NCI-H524 (cell line): ENCODE data around the gene C10orf67.
"Not testable (repeated sequence)": the region's sequence is repeated elsewhere in the genome, so short reads cannot be mapped to it uniquely, and the experiment has no call there.

Experiments used
- DNase-seq, 2 experiments: peaks; one replicate each; lab custom pipeline; 2025; lab: John Stamatoyannopoulos, UW

C10orf67 gene

GRCh38 chr10:23263441-23264164 is 81.0 kb downstream of the C10orf67 start:
- no peak for DNase-seq

DNA sequence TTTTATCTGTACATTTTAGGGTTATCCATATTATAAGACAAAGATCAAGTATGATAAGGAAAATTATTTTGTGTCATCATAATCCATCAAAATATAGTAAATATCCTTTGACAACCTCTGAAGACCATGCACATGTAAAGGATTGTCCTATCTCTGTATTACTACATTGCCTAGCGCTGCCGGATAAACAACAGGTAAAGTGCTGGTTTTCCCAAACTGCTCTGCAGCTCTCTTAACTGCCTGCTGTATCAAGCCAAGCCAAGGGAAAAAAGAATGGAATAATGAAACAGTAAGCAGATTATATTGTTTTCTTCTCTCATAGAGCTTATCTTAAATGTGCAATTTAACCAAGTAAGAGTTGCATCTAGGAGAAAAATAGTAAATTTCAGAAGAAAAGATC is 81.7 kb downstream of the C10orf67 start:
- no peak for DNase-seq

DNA sequence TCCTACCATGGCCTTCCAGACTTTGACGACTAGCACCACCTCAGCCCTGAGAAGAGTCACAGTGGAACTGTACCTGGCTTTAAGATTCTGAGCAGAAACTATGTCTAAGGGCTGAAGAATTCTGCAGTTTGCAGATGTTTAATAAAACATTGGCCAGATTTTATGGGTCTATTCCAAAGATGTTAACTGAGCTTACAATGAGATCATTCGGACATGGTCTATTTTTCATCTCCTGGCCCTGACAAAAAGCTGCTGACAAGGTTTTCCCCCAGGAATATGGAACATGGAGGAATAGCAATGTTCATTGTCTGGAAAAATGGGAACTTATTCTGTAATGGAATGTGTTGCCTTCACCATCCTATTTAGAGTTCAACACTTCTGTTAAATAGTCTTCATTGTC is 86.1 kb downstream of the C10orf67 start:
- DNase-seq, result no peak

GRCh38 chr10:23253780-23254179 is 90.8 kb downstream of the C10orf67 start:
- DNase-seq, result no peak

DNA sequence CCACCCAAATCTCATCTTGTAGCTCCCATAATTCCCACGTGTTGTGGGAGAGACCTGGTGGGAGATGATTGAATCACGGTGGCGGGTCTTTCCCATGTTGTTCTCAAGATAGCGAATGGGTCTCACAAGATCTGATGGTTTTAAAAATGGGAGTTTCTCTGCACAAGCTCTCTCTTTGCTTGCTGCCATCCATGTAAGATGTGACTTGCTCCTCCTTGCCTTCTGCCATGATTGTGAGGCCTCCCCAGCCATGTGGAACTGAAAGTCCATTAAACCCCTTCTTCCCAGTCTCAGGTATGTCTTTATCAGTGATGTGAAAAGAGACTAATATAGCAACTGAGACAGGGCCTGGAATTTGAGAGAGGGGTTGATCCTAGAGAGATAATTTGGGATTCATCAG is 91.7 kb downstream of the C10orf67 start:
- DNase-seq, result not testable (repeated sequence)

DNA sequence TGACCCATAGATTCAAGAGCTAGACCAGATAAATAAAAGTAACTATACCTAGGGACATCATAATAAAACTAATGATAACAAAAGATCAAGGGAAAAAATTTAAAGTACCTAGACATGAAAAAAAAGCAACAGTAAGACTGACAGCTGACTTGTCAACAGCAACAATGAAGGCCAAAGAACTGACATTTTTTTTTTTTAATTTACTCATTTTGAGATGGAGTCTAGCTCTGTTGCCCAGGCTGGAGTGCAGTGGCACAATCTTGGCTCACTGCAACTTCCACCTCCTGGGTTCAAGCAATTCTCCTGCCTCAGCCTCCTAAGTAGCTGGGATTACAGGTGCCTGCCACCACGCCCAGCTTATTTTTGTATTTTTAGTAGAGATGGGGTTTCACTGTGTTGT is 102.8 kb downstream of the C10orf67 start:
- not testable (repeated sequence) for DNase-seq

GRCh38 chr10:23238015-23238414 is 106.6 kb downstream of the C10orf67 start:
- peak in 1 of 2 experiments; percentile 11 for DNase-seq

DNA sequence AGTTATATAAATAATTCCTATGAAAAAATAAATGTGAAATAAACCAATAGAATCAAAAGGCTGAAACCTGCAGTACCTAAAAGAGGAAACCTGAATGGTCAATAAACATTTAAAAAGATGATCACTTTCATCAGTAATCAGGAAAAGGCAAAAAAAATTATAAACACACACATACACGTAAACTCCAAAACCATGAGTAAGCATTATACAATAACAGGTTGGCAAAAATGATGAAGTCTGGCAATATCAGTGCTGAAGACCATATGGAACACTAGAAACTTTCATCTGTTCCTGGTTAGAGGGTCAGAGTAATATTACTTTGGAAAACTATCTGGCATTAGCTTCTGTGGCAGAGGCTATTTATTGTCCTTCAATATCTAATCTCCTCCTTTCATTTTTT is 114.0 kb downstream of the C10orf67 start:
- no peak for DNase-seq

GRCh38 chr10:23217471-23217870 is 127.1 kb downstream of the C10orf67 start:
- no peak for DNase-seq

- DNase-seq, result no peak
Observed at GRCh38 chr10:23205972-23206642, 138.5 kb downstream of the C10orf67 start.

GRCh38 chr10:23204773-23205172 is 139.8 kb downstream of the C10orf67 start:
- DNase-seq, result no peak

- DNase-seq, result no peak
Observed at GRCh38 chr10:23203369-23204325, 140.9 kb downstream of the C10orf67 start.

GRCh38 chr10:23202779-23203178 is 141.8 kb downstream of the C10orf67 start:
- no peak for DNase-seq

- DNase-seq, result no peak
Observed at GRCh38 chr10:23201837-23202236, 142.8 kb downstream of the C10orf67 start.

- no peak for DNase-seq
Observed at GRCh38 chr10:23200997-23201652, 143.5 kb downstream of the C10orf67 start.

GRCh38 chr10:23200586-23200985 is 144.0 kb downstream of the C10orf67 start:
- DNase-seq, result no peak

DNA sequence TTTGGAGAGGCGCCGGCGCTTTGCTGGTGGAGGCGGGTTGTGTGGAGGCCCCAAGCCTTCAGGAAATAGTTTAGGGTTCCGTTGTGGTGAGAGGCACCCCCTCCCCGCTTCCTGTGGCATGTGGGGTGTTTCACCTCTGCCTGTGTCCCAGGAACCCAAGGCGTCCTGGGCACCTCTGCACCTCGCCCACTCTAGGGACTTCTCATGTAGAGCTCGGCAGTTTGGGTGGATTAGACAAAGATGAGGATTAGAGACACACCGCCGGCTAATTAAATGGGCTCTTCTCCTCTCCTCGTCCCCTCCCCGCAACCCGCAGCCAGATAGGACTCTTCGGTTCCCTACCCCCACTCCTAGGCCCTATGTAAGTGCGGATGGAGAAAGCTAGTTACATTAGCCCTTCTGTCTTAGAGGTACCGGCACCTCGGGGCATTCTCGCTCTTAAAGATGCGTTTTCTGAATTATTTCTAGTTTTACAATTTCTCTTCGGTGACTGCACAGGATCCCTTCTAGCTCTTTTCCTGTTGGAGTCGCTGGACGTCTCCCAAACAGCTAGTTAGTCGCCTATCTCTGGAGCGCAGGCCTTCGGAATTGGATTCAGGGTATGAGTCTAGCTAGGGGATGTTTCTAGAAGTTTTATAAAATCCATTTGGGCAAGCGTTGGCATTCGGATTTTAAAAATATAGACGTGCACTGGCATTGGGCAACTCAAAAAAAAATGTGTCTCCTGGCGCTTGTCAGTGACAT is 144.7 kb downstream of the C10orf67 start:
- DNase-seq, result peak in 1 of 2 experiments; percentile 23

DNA sequence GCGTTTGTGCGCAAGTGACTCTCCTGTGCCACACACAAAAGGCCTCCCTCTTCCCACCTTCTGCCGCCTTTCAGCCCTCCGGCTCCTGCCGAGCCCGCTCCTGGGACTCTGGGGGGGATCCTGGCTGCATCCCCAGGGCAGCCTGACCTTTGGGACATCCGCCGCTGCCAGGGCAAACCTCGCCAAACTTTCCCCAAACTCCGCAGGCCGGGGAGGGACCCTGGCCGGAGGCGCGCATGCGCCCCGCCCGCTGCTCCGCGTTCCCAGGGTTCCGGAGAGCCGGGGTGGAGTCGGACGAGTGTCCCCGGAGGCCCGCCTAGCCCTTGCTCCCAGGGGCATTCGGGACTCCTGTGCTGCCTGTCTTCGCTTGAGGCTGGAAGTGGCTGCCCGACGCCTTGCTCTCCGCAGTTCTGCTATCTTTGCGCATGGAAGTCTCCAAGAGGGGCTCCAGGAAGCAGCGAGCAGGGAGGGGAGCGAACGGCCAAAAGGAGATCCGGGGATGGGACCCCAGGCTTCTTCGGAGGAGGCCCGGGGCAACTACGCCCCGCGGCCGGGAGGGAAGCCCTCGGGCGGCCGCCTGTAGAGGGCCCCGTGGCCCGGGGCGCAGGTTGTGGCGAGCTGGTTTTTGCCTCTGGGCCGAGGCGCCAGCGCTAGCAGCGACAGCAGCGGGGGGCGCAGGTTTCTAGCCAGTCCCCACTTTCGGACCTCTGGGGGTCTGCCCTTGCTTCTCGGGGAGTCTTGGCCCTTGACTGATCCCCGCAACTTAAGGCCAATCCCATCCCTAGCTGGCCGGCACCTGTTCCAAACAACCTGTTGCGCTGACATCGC is 145.4 kb downstream of the C10orf67 start:
- DNase-seq, result no peak

- DNase-seq, result no peak
Observed at GRCh38 chr10:23198610-23198939, 146.0 kb downstream of the C10orf67 start.

DNA sequence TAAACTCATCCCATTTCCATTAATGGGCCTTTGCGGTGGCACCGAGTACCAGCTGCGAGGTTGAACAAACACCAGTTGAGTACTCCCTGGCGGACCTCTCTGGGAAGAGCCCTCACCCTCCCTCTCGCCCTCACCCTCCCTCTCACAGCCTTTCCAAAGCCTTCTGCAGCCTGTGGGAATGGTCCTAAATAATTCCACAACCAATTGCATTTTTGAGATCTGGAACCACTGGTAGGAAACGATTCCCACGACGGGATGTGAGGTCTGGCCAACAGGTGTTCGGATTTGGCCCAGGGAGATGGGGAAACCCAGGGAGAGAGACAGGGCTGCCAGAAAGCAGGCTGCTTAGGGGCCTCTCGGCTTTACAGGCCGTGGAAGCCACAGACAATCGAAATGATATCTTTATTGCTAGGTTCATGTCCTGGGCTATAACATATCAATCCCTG is 147.2 kb downstream of the C10orf67 start:
- DNase-seq, result peak; percentile 45 to 79
